AG04450 (cell line): Measurements from ENCODE around the gene KCNF1. TPM values are rescaled to one million over a fixed set of nuclear protein-coding genes. Genes with fewer than 3 reads are reported as not detected.

Source experiments
- CTCF ChIA-PET: fragments of 300-600, 350-600 bp; formaldehyde crosslinking; extraction: SDS; loops from one replicate; lab custom pipeline; 2022; ENCODE audit warnings: antibody characterized with exemption, inconsistent platforms; lab: Charles Lee
- POLR2A ChIA-PET: fragments of 350-600 bp; formaldehyde crosslinking; extraction: SDS; loops from one replicate; lab custom pipeline; 2021; ENCODE audit warnings: antibody characterized with exemption, inconsistent platforms; lab: Yijun Ruan, JAX
- DNase-seq: peaks from one replicate; pipeline ENCODE4 v3.0.0-alpha.2; 2011; ENCODE audit warnings: low read depth, low spot score
- H3K27ac ChIP-seq: one replicate; pipeline ENCODE4 v1.5.1; 2012; ENCODE audit warnings: low read depth, low read length, control low read depth
- H3K27me3 ChIP-seq: one replicate; pipeline ENCODE4 v1.6.0; 2012; ENCODE audit warnings: low read length; ENCODE audit not compliant: control insufficient read depth, insufficient read depth
- H3K4me3 ChIP-seq: 2 replicates; pipeline ENCODE4 v1.5.1; 2011; ENCODE audit warnings: mild to moderate bottlenecking, low read depth, low read length, control low read depth
- H3K9me3 ChIP-seq: 2 replicates; pipeline ENCODE4 v1.5.1; 2012; ENCODE audit warnings: low read length; ENCODE audit not compliant: control insufficient read depth, insufficient read depth
- CTCF ChIP-seq: IDR thresholded peaks from 2 replicates; pipeline ENCODE4 v1.5.1; 2011; ENCODE audit warnings: low read depth, low read length, control low read depth, inconsistent platforms
- polyA plus RNA-seq: library from polyadenylated mRNA; depleted of rRNA; stranded (reverse); fragments of >200 nt; gene quantifications from 2 replicates; pipeline ENCODE4 v1.2.3, GENCODE V29; 2011

The KCNF1 gene
- polyA plus RNA-seq, 1 experiment = 1.0 TPM

DNA sequence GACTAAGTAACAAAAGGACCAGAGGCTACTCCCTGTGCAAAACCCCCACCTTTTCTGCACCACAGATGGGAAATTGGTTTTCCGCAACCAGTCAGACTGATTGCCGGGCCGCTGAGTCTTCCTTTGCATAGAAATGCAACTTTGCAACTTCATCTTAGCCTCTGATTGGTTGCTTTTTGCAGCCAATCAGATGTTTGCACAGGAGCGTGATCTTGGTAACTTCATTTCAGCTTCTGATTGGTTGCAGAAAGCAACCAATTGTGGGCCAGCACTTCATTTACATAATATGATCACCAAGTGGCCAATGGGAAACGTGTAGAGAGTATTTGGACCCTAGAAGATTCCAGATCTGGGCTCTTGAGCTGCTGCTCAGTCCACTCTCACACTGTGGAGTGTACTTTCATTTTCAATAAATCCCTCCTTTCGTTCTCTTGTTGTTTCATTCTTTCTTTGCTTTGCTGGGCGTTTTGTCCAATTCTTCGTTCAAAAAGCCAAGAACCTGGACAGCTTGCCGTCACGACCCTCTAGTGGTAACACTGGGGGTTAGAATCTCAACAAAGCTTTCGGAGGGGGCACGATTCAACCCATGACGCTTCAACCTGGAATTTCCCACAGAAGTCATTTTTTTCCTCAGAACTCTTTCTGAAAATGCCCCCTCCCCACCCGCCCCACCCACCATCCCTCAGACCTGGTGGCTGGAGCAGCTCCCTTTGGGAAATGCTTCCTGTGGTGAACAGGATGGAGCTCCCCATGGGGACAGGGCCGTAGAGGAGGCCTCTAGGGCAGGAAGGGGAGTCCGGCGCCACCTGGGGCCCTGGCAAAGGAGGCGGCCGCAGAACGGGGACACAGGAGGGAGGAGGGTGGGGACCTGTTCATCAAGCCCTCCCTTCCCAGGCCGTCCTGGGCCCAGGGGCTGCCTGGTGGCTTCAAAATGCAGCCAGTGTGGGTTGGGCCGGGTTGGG is 31.8 kb upstream of the KCNF1 start:
- no peak for DNase-seq
- POLR2A ChIA-PET = no interaction called here
- CTCF ChIA-PET = no interaction called here
- TF ChIP-seq CTCF = no peak
- H3K4me3 ChIP-seq = no peak overlapping the region
- H3K9me3 ChIP-seq = no peaks in the 10 kb centered on the region; the same call in 1 of the 2 replicates
- H3K27me3 ChIP-seq = no peaks in the 10 kb centered on the region
- H3K27ac ChIP-seq = no peak overlapping the region

DNA sequence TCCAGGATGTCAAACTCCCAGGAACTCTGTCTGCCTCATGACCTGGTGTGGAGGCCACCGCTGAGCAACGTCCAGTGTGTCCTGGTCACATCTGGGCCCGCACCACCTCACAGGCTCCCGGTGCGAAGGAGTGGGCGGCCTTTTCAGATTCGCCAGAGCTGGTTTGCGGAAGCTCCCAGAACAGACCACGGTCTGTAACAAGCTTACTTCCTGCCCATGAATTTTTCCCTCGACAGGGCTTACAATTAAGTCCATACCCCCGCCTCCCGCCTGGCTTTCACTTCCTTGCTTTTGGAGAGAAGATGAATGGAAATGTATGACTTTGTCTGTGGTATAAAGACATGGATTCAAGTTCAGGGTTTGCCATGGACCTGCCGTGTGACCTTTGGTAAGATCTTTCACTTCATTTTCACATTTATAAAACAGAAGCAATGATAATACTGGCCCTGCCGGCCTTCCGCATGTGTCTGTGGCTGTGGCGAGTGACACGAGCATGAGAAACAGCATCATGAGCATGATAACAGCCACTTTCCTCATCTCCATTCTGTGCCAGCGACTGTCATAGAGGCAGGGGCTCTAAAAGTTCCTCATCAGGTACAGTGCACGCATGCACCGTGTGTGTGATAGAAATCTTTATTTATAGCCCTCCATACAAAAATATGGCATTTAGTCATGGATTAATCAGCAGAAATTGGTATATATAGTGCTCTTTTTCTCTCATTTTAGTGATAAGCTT is 31.0 kb upstream of the KCNF1 start:
- Histone ChIP-seq H3K9me3 (no peaks in the 10 kb centered on the region; the same call in 1 of the 2 replicates), H3K27me3 (no peaks in the 10 kb centered on the region), H3K4me3 (no peak overlapping the region), H3K27ac (no peak overlapping the region)
- TF ChIP-seq CTCF = no peak
- ChIA-PET POLR2A (no interaction called here), CTCF (no interaction called here)
- DNase-seq = no peak

GRCh38 chr2:10882568-10882967 is 29.2 kb upstream of the KCNF1 start:
- TF ChIP-seq CTCF = no peak
- Histone ChIP-seq H3K27ac (no peak overlapping the region), H3K4me3 (no peak overlapping the region), H3K9me3 (no peaks in the 10 kb centered on the region; the same call in 1 of the 2 replicates), H3K27me3 (peaks cover 7% of the 10 kb centered on the region)
- POLR2A ChIA-PET = no interaction called here
- CTCF ChIA-PET = interaction anchor here (3.2 kb wide), 1 partner anchor 50 kb away, joined by 11 read pairs; no protein-coding TSS in a partner anchor
- no peak for DNase-seq

- no peak for TF ChIP-seq CTCF
- CTCF ChIA-PET = interaction anchor here (3.2 kb wide), 1 partner anchor 51 kb away, joined by 11 read pairs; no protein-coding TSS in a partner anchor
- Histone ChIP-seq H3K27ac (no peak overlapping the region), H3K27me3 (peaks cover 7% of the 10 kb centered on the region), H3K4me3 (no peak overlapping the region), H3K9me3 (no peaks in the 10 kb centered on the region; the same call in 1 of the 2 replicates)
- no peak for DNase-seq
- POLR2A ChIA-PET = no interaction called here
These were observed 28.7 kb upstream of the KCNF1 start for GRCh38 chr2:10883066-10883465.
